GM03348 (cell line): ENCODE measurements around the gene TRIM65.
"Not testable (repeated sequence)": the region's sequence is repeated elsewhere in the genome, so short reads cannot be mapped to it uniquely, and the experiment has no call there.

ENCODE experiments used
- DNase-seq: peaks from one replicate; pipeline ENCODE4 v3.0.0; 2012; ENCODE audit warnings: low spot score

The TRIM65 gene

DNA sequence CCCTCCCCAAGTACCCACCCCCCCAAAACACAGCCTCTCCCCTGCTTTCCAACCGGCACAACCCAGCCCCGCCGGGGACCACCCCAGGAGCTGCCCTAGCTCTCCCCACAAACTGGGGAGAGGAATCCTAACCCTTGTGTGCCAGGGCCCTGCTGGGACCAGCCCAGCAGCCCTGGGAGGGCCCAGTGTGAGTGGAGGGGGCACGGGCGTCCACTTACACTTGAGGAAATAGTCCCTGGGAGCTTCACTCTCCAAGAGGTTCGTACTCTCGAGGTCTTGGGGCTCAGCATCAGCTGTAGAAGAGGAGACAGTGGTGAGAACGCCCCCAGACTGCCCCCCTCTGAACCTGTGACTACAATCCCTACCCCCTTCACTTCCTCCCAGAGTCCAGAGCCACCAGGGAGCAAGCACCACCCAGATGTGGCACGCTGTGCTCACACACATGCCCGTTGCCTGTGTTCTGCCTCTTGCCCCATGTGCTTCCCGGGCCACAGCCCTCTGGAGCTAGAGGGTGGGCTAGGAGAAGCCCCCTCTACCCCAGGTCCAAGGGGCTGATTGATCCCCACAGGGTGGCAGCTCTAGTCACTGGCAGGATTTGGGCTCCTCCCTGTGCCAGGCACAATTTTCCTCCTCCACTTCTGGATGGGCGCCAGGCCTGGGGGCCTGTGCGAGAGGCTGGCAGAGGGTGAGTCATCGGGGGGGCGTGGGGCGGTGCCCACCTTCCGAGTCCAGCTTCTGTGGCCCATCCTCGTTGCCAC lies 21.4 kb downstream of the TRIM65 start:
- no peak for DNase-seq

GRCh38 chr17:75874323-75875181 lies 22.2 kb downstream of the TRIM65 start:
- DNase-seq = no peak

GRCh38 chr17:75873587-75874322 lies 23.0 kb downstream of the TRIM65 start:
- no peak for DNase-seq

GRCh38 chr17:75872434-75873351 lies 24.1 kb downstream of the TRIM65 start:
- DNase-seq = peak; percentile 87

GRCh38 chr17:75870228-75870627 lies 26.5 kb downstream of the TRIM65 start:
- DNase-seq = not testable (repeated sequence)

DNA sequence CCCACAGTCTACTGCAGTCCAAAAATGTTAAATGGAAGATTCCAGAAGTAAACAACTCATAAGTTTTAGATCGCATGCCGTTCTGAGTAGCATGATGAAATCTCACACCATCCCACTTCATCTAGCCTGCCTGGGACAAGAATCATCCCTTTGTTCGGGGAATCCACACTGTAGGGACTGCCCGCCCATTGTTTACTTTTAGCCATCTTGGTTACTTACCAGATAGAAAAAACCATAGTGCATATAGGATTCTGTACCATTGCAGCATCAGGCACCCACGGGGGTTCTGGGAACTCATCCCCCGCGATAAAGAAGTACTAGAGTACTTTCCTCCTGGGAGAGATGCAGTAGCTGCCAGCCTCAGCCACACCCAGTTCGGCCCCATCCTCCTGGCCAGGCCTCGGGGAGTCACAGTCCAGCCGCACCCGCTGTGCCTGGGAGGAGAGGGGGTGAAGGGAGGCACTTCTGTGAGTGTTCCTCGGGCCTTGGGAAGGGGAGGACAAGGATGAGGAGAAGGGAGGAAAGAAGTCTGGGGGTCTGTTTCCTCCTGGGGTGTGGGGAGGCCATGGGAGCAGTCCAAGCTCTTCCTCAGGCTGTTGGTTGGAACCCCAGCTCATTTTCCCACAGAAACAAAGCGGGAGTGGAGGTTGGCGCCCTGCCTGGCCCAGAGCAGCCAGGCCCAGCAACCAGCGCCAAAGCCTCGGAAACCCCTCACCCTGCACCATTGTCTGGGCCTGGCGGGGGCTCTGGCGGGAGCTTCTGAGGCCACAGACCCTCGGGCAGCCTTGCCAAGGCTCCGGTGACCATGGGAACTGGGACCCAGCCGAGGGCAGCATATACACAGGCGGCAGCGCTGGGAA lies 27.2 kb downstream of the TRIM65 start:
- peak; percentile 68 for DNase-seq

DNA sequence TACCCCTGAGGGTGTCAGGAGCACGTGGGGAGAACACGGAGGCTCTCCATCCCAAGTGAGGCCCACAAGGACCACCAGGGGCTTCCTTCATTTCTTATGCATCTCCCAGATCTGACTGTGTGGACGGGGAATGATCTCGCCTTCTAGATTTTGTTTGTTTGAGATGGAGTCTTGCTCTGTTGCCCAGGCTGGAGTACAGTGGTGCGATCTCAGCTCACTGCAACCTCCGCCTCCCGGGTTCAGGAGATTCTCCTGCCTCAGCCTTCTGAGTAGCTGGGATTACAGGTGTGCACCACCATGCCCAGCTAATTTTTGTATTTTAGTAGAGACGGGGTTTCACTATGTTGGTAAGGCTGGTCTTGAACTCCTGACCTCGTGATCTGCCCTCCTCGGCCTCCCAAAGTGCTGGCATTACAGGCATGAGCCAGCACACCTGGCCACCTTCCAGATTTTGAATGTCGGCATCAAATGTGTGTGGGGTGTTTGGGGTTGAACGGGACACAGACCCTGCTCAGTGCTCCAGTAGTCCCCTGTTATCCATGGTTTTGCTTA lies 27.9 kb downstream of the TRIM65 start:
- not testable (repeated sequence) for DNase-seq

DNA sequence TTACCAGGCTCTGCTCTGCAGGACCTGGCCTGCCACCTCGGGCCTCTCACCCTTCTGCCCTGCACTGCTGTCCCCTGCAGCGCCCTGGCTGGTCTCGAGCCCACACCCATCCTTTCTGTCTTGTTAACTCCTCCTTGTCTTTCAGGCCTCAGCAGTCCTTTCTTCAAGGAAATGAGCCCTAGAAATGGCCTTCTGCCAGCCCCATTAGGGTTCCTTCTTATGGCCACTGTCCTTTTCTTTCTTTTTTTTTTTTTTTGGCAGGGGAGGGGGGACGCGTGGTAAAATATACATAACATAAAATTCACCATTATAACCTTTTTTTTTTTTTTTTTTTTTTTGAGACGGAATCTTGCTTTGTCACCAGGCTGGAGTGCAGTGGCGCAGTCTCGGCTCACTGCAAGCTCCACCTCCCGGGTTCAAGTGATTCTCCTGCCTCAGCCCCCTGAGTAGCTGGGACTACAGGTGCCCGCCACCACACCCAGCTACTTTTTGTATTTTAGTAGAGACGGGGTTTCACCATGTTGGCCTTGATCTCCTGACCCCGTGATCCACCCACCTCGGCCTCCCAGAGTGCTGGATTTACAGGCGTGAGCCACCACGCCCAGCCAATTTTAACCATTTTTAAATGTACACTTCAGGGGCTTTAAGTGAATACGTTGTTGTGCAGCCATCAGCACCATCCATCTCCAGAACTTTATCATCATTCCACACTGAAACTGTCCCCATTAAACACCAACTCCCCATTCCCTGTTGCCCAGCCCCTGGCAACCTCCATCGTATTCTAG lies 31.2 kb downstream of the TRIM65 start:
- DNase-seq = not testable (repeated sequence)

DNA sequence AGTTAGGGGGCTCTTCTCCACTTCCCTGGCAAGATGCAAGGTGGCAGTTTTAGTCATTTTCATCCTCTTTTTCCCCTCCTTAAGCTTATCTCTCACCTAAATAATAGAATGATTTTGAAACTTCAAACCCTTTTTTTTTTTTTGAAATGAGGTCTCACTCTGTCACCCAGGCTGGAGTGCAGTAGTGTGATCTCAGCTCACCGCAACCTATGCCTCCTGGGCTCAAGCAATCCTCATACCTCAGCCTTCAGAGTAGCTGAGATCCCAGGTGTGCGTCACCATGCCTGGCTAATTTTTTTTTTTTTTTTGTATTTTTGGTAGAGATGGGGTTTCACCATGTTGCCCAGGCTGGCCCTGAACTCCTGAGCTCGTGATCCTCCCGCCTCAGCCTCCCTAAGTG lies 31.9 kb downstream of the TRIM65 start:
- DNase-seq = not testable (repeated sequence)

DNA sequence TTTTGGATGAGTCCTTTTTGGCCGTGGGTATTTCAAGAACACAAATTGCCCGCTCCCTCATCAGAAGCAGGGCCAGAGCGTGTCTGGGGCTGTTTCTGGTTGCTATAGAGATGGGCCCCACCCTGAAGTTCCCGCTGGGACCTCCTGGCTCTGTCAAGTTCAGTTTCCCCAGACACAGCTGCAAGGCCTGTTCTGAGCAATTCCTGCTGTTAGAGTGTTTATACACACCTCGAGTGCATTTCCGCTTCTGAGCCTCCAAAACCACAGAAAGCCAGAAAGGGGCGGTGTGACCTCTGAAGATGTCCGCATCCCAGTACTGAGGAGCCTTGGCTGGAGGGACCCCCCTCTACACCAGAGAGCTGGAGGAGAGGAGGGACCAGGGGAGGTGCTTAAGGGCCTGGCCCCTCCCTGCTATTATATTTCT lies 32.3 kb downstream of the TRIM65 start:
- DNase-seq = peak; percentile 61

GRCh38 chr17:75861927-75862317 lies 34.8 kb downstream of the TRIM65 start:
- DNase-seq = no peak

DNA sequence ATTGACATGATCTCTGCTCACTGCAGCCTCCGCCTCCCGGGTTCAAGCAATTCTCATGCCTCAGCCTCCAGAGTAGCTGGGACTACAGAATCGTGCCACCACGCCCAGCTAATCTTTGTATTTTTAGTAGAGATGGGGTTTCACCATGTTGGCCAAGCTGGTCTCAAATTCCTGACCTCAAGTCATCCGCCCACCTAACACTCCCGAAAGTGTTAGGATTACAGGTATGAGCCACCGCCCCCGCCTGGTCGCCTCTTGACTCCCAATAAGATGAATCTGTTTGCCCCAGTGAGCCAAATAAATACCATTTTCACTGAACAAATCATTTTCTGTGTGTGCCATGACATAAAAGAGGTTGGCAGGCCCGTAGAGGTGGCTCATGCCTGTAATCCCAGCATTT lies 37.4 kb downstream of the TRIM65 start:
- DNase-seq = not testable (repeated sequence)

- no peak for DNase-seq
Measured at GRCh38 chr17:75856062-75856756, 40.5 kb downstream of the TRIM65 start.

- peak; percentile 98 for DNase-seq
Measured at GRCh38 chr17:75855310-75856061, 41.3 kb downstream of the TRIM65 start, which contains the start of gene WBP2. WBP2 (minus strand) TSS chr17:75855335; CDS start chr17:75855297, 38 bp downstream.

DNA sequence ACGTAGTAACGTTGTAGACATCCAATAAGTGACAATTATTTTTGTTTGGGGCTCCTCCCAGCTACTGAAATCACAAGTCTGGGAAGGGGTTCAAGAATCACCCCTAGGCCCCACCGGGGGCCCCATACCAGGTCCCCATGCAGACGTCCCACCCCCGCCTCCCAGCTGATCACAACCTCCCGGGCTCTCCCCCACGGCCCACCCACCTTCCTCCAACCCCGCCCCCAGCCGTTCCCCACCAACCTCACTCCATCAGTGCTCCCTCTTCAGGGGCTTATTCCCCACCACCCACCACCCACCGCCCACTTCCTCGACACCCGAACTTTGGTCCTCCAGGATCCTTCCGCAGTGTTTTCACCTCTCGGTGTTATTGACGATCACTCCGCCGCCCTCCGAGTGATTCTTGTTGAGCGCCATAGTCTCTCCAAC lies 41.9 kb downstream of the TRIM65 start:
- DNase-seq = peak; percentile 60

DNA sequence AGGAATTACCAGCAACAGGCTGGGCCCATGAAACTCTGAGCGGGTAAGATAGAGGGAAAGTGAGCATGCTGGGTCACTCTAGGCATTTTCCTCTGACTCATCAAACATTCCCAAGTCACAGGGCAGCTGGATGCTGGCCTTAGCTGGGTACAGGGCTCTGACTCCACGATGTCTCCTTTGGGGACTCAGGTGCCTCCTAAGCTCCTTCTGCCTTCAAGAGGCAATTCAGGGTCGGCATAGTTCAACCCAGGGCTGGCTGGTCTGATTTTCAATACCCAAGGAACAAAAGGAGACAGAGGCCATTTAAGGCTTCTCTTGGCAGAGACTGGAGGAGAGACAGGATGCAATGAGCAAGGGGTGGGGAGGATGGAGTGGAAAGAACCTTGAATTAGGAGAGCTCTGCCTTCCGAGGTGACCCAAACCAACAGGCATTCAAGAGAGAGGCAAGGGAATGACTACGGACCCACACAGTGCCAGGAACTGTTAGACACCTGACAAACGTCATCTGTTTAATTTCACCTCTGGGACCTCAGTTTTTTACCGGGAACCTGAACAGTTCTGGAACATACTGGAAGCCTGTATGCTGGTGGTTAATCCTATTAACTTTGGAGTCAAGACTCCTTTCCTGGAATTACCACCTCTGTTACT lies 42.5 kb downstream of the TRIM65 start:
- peak; percentile 58 for DNase-seq

GRCh38 chr17:75853433-75853832 lies 43.3 kb downstream of the TRIM65 start:
- no peak for DNase-seq
